C1 segment of cervical spinal cord (tissue), 14 donors: Measurements from ENCODE around the gene ATP11A.

ENCODE experiments used
- DNase-seq, 14 donors: peaks; one replicate each; lab custom pipeline; 2025; lab: John Stamatoyannopoulos, UW

The ATP11A gene

GRCh38 chr13:112741185-112741755 lies 51.4 kb downstream of the ATP11A start:
- no peak for DNase-seq

GRCh38 chr13:112741835-112742570 lies 52.2 kb downstream of the ATP11A start:
- DNase-seq: no peak

GRCh38 chr13:112742583-112742982 lies 52.7 kb downstream of the ATP11A start:
- no peak for DNase-seq

- no peak for DNase-seq
Observed at GRCh38 chr13:112743451-112744167, 53.8 kb downstream of the ATP11A start.

GRCh38 chr13:112744168-112745021 lies 54.6 kb downstream of the ATP11A start:
- DNase-seq: peak in 1 of 14 donors; percentile 28

GRCh38 chr13:112746044-112746443 lies 56.2 kb downstream of the ATP11A start:
- DNase-seq: no peak

GRCh38 chr13:112747256-112747655 lies 57.4 kb downstream of the ATP11A start:
- peak in 1 of 14 donors; percentile 9 for DNase-seq

- DNase-seq: peak in 9 of 14 donors; percentile 10 to 72 (median 45)
Observed at GRCh38 chr13:112748947-112749735, 59.3 kb downstream of the ATP11A start.

GRCh38 chr13:112750570-112750969 lies 60.7 kb downstream of the ATP11A start:
- DNase-seq: no peak

GRCh38 chr13:112751617-112752016 lies 61.8 kb downstream of the ATP11A start:
- no peak for DNase-seq

- DNase-seq: no peak
Observed at GRCh38 chr13:112752211-112752610, 62.4 kb downstream of the ATP11A start.

- peak in 2 of 14 donors; percentile 14 to 24 for DNase-seq
Observed at GRCh38 chr13:112752711-112753541, 63.1 kb downstream of the ATP11A start.

GRCh38 chr13:112753833-112754232 lies 64.0 kb downstream of the ATP11A start:
- DNase-seq: no peak

- no peak for DNase-seq
Observed at GRCh38 chr13:112754281-112755025, 64.6 kb downstream of the ATP11A start.

- no peak for DNase-seq
Observed at GRCh38 chr13:112755331-112755730, 65.5 kb downstream of the ATP11A start.

- DNase-seq: no peak
Observed at GRCh38 chr13:112756081-112756480, 66.2 kb downstream of the ATP11A start.

- no peak for DNase-seq
Observed at GRCh38 chr13:112756511-112756966, 66.7 kb downstream of the ATP11A start.

- peak in 12 of 14 donors; percentile 24 to 74 (median 58) for DNase-seq
Observed at GRCh38 chr13:112756967-112757758, 67.3 kb downstream of the ATP11A start.
